HL-60 (cell line): ENCODE measurements around the gene TMEM127.

Experiments used
- DNase-seq, 2 experiments: peaks; one replicate each; pipeline ENCODE4 v3.0.0-alpha.2; 2010 to 2020; ENCODE audit warnings: low read depth in 1 of 2, low spot score in 1 of 2
- H3K27ac ChIP-seq: fragments of 250-450 bp; sonication (Bioruptor Pico); replicated peaks from 2 replicates; pipeline ENCODE4 v1.5.1; 2020; ENCODE audit warnings: mild to moderate bottlenecking, moderate library complexity
- H3K27me3 ChIP-seq: fragments of 250-450 bp; sonication (Bioruptor Pico); 2 replicates; pipeline ENCODE4 v1.5.1; 2021; ENCODE audit warnings: mild to moderate bottlenecking, moderate library complexity; ENCODE audit not compliant: insufficient read depth, poor library complexity, severe bottlenecking
- H3K4me3 ChIP-seq: replicated peaks from 2 replicates; pipeline ENCODE4 v1.5.1; 2011; ENCODE audit warnings: mild to moderate bottlenecking, control low read depth, low read length; ENCODE audit not compliant: insufficient read depth
- GABPA ChIP-seq: IDR thresholded peaks from 2 replicates; pipeline ENCODE4 v1.6.1; 2012; ENCODE audit warnings: low read depth
- POLR2AphosphoS5 ChIP-seq: IDR thresholded peaks from 2 replicates; pipeline ENCODE4 v1.6.1; 2012; ENCODE audit warnings: low read depth
- SPI1 ChIP-seq: IDR thresholded peaks from 2 replicates; pipeline ENCODE4 v1.6.1; 2012; ENCODE audit warnings: low read depth, mild to moderate bottlenecking, borderline replicate concordance
- TF ChIP-seq, protein P1 (sequence below): IDR thresholded peaks from one replicate; pipeline ENCODE4 v1.5.1; 2011; ENCODE audit warnings: low read length, control low read depth, inconsistent platforms; ENCODE audit not compliant: insufficient read depth
- TF ChIP-seq, protein P2 (sequence below): IDR thresholded peaks from 2 replicates; pipeline ENCODE4 v1.6.1; 2012; ENCODE audit warnings: low read depth; ENCODE audit not compliant: insufficient replicate concordance

Gene TMEM127

DNA sequence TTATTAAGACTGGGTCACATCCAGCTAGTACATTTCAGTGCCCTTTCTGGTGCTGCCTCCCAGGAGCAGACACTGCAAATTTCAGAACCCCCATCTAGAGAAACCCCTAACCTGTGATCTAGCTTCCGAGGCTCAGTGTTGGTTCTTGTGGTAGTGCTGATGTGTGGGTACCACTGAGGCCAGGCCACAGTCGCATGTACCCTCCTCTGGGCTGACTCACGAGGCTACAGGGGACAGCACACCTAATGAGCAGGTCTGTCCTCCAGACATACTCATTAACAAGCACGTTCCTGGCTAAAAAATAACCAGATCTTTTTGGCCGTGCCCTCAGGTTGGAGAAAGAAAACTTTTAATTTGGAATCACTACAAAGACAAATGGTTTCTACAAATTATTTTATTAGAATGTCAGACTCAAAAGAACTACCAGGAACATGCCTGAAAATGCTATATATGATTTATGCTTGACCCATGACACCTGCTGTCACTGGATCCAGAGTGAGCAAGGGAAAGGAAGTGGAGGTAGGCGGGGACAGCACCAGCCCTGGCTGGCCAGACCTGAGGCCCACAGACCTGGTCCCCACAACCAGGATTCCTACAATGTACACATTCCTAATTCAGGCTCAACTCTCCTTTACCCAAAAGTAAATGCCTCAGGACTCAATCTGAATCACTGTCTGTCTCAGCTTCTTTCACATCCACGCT, 8.7 kb upstream of the TMEM127 start:
- Histone ChIP-seq H3K4me3 (no peak overlapping the region), H3K27ac (no peak overlapping the region), H3K27me3 (no peaks in the 10 kb centered on the region)
- no peak for DNase-seq
- TF ChIP-seq, protein P1, sequence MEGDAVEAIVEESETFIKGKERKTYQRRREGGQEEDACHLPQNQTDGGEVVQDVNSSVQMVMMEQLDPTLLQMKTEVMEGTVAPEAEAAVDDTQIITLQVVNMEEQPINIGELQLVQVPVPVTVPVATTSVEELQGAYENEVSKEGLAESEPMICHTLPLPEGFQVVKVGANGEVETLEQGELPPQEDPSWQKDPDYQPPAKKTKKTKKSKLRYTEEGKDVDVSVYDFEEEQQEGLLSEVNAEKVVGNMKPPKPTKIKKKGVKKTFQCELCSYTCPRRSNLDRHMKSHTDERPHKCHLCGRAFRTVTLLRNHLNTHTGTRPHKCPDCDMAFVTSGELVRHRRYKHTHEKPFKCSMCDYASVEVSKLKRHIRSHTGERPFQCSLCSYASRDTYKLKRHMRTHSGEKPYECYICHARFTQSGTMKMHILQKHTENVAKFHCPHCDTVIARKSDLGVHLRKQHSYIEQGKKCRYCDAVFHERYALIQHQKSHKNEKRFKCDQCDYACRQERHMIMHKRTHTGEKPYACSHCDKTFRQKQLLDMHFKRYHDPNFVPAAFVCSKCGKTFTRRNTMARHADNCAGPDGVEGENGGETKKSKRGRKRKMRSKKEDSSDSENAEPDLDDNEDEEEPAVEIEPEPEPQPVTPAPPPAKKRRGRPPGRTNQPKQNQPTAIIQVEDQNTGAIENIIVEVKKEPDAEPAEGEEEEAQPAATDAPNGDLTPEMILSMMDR = no peak
- TF ChIP-seq, protein P2, sequence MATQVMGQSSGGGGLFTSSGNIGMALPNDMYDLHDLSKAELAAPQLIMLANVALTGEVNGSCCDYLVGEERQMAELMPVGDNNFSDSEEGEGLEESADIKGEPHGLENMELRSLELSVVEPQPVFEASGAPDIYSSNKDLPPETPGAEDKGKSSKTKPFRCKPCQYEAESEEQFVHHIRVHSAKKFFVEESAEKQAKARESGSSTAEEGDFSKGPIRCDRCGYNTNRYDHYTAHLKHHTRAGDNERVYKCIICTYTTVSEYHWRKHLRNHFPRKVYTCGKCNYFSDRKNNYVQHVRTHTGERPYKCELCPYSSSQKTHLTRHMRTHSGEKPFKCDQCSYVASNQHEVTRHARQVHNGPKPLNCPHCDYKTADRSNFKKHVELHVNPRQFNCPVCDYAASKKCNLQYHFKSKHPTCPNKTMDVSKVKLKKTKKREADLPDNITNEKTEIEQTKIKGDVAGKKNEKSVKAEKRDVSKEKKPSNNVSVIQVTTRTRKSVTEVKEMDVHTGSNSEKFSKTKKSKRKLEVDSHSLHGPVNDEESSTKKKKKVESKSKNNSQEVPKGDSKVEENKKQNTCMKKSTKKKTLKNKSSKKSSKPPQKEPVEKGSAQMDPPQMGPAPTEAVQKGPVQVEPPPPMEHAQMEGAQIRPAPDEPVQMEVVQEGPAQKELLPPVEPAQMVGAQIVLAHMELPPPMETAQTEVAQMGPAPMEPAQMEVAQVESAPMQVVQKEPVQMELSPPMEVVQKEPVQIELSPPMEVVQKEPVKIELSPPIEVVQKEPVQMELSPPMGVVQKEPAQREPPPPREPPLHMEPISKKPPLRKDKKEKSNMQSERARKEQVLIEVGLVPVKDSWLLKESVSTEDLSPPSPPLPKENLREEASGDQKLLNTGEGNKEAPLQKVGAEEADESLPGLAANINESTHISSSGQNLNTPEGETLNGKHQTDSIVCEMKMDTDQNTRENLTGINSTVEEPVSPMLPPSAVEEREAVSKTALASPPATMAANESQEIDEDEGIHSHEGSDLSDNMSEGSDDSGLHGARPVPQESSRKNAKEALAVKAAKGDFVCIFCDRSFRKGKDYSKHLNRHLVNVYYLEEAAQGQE = no peak
- TF ChIP-seq GABPA (no peak), POLR2AphosphoS5 (no peak; the same call in 1 of the 2 replicates), SPI1 (no peak)

DNA sequence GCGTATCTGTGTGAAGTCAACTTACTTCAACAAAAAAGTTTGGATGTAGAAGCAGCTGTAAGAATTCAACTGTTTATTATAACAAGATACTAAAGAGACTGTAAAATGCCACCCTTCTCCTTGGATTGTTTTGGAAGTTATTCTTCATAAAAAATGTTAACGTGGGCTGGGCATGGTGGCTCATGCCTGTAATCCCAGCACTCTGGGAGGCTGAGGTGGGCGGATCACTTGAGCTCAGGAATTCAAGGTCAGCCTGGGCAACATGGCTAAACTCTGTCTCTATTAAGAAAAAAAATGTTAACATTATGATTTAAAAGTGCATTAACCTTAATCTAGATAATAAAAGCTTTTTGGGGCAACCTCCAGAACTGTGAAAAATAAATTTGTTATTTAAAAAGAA, 8.0 kb upstream of the TMEM127 start:
- Histone ChIP-seq H3K4me3 (no peak overlapping the region), H3K27me3 (no peaks in the 10 kb centered on the region), H3K27ac (no peak overlapping the region)
- TF ChIP-seq, protein P2 = no peak
- no peak for TF ChIP-seq POLR2AphosphoS5
- no peak for TF ChIP-seq SPI1
- no peak for TF ChIP-seq GABPA
- TF ChIP-seq, protein P1 = no peak
- no peak for DNase-seq

DNA sequence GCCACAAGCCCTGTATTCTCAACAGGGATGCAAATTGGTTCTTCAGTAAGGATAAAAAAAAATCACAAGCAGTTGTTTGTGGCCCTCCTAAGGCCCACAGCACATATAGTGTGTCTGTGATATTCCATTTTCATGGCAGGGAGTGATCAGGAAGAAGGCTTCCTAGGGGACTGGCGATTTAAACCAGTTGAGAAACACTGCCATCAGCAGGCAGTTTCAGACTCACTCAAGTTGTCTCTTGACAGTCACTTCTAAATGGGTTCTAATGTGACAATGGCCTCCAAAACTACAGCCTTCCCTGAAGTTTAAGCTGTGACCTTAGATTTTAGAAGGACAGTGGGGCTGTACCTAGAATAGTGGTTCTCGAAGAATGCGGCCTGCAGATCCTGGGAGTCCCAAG, 6.2 kb upstream of the TMEM127 start:
- H3K27me3 ChIP-seq = no peaks in the 10 kb centered on the region
- H3K4me3 ChIP-seq = no peak overlapping the region
- TF ChIP-seq, protein P1 = no peak
- TF ChIP-seq POLR2AphosphoS5 = no peak
- TF ChIP-seq, protein P2 = no peak
- H3K27ac ChIP-seq = no peak overlapping the region
- no peak for DNase-seq
